GM19463 (cell line): ENCODE measurements around the gene BICDL2.
"Not testable (repeated sequence)": the region's sequence is repeated elsewhere in the genome, so short reads cannot be mapped to it uniquely, and the experiment has no call there.

Experiments
- ATAC-seq: cut with Tn5 transposase; IDR thresholded peaks from one replicate; pipeline ENCODE4 v1.9.1; 2021; ENCODE audit warnings: mild to moderate bottlenecking, moderate library complexity; ENCODE audit not compliant: unreplicated experiment

Gene BICDL2

DNA sequence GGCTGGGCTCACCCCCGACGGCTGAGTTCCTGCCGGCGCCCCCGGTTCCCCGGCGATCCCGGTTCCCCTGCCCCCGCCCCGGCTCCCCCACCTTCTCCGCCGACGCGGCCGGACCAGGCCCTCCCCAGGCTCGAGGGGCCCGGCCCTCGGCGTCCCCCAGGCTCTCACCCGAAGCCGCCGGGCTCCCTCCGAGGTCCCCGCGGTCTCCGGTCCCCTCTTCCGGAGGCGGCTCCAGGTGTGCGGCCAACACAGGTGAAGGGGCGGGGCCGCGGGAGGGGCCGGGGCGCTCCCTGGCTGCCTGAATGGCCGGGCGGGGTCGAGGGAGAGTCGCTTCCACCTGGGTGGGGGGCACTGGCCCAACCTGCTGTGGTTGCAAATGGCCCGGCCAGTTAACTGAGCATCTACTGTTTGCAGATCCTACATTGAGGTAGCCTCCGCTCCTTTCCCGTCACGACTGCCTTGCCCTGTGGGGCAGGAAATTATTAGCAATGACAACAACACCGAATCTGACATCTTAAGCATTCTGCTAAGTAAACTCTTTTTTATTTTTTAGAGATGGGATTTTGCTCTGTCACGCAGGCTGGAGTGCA, at the start of gene BICDL2:
Gene BICDL2, minus strand, starts transcription at position 219 of the 590 bp plus-strand sequence. CDS start 1,448 bp downstream, outside the sequence.
- no peak for ATAC-seq

DNA sequence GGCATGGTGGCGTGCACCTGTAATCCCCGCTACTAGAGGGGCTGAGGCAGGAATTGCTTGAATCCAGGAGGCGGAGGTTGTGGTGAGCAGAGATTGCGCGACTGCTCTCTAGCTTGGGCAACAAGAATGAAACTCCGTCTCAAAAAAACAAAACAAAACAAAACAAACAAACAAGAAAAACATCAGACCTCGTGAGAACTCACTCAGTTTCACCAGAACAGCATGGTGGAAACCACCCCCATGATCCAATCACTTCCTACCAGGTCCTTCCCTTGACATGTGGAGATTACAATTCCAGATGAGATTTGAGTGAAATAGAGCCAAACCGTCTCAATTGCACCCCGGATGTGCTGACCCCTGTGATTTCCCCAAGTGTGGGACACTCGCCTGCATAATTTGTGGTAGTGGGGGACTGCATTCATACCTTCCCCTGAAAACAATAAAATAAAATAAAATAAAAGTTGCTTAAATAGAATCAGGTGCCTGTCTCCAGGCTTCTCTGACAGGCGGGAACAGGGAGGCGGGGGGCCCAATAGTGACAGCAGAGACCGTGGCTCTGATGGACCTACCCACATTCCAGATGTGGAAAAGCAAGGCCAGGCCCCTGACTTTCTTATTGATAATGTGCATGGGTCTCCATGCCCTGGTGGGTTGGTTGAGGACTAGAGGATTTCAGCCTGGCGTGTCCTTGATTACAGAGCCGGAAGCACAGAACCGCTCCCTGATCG, 49.3 kb upstream of the BICDL2 start:
- ATAC-seq, result no peak

- no peak for ATAC-seq
Measured at GRCh38 chr16:3084969-3085670, 48.4 kb upstream of the BICDL2 start.

GRCh38 chr16:3084491-3084890, 47.7 kb upstream of the BICDL2 start:
- no peak for ATAC-seq

DNA sequence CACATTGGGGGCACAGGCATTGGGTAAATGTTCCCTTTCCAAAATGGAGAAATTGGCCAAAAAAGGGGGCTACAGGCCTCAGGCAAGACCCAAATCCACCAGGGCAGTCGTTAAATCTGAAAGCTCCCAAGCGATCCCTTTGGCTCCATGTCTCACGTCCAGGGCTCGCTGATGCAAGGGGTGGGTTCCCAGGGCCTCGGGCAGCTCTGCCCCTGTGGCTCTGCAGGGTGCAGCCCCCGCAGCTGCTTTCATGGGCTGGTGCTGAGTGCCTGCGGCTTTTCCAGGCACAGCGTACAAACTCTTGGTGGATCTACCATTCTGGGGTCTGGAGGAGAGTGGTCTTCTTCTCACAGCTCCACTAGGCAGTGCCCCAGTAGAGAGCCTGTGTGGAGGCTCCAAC, 46.7 kb upstream of the BICDL2 start:
- ATAC-seq, result not testable (repeated sequence)

DNA sequence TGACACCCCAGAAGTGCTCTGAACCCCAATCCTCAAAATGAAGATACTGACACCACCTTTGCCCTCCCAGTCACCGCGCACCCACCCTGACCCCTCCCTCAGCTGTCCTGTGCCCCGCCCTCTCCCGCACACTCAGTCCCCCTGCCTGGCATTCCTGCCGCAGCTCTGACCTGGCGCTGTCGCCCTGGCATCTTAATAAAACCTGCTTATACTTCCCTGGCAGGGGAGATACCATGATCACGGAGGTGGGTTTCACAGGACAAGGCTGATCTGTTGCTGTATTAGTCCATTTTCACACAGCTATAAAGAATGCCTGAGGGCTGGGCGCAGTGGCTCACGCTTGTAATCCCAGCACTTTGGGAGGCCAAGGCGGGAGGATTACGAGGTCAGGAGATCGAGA, 45.2 kb upstream of the BICDL2 start:
- ATAC-seq, result not testable (repeated sequence)

DNA sequence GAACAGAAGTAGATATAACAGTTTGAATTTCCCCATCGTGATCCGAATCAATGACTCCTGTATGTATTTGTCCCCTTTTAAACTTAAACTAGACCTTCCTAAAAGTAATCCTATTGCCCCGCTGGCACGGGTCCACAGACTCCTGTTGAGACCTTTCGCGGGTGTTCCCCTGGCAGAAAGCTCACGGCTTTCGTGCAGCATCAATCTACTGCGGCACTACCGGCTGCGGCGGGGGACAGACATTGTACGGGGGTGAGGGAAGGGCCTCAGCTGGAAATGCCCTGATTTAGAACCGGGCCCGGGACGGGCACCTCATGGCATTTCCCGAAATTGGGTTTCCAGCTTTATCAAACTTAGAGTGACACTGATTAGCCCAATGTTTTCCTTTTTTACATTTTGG, 43.3 kb upstream of the BICDL2 start:
- no peak for ATAC-seq

- no peak for ATAC-seq
Measured at GRCh38 chr16:3076577-3076976, 39.8 kb upstream of the BICDL2 start.

DNA sequence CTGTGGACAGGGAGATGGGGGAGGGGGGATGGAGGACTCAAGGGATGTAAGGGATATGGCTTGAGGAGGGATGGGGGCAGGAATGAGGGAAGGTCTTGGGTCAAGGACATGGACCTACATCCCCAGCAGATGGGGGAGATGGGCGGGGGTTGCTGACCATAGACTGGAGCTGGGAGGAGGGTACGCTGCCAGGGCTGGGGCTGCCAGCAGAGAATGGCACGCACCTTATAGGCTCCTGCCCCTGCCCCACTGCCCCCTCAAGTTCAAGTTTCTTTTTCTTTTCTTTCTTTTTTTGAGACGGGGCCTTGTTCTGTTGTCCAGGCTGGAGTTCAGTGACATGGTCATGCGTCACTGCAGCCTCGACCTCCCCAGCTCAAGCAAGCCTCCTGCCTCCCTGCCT, 39.2 kb upstream of the BICDL2 start:
- not testable (repeated sequence) for ATAC-seq

DNA sequence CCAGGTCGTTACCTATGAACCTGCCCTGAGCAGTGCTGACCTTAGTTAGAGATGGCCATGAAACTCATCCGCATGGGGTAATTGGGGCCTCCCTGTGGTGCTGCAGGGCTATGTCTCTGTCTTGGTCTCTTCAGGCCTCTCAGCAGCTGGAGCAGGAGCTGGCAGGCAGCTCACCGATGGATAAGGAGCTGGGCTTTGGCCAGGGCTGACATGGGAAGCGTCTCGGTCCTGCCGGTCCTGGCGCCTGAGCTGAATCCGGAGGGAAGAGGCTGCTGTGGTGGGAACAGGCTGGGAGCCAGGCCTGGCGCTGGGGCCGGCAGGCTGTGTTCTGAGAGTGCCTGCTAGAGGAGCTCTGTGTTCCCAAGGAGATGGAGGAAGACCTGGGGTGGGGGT, 38.8 kb upstream of the BICDL2 start:
- no peak for ATAC-seq

DNA sequence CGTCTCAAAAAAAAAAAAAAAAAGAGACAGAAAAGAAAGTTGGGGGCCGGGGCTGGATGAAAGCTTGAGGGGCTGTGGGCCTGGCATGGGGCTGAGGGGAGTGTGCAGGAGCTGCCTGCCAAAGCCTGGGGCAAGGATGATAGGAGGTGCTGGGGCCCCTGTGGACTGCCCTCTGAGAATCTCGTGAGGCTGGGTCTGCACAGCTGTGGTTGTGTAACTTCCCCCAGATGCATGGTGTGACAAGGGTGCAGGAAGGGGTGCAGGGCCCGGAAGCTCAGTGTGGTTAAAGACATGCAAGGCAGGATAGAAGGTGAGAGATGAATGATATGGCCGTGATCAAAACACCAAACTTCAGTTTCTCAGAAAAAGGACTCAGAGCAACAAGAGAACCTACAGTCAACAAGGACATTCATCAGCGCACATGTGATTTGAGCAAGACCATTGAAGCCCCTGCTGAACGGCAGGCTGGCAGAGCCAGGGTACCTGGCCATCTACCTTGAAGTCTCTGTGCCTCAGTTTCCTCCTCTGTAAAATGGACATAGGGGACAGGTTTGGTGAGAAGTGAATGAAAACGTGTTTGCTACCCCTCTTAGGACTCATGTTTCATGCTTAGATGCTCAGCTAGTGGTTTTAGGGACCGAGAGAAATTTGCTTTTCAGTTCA, 38.2 kb upstream of the BICDL2 start:
- peak; percentile 74 for ATAC-seq

DNA sequence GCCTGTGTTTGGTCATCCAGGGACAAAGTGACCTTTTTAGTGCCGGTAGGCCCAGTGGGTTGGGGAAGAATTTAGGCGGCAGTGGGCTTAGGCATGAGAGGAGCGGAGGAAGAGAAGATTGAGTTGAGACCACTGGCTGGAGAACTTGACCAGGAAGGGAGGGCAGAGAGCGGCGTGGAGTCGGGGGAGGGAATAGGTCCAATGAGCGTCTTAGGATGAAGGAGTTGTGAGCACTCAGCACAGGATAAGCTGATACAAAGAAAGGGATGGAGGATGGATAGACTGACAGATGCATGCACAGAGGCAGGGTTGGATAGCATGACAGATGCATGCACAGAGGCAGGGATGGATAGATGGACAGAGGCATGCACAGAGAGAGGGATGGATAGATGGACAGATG, 36.7 kb upstream of the BICDL2 start:
- no peak for ATAC-seq

DNA sequence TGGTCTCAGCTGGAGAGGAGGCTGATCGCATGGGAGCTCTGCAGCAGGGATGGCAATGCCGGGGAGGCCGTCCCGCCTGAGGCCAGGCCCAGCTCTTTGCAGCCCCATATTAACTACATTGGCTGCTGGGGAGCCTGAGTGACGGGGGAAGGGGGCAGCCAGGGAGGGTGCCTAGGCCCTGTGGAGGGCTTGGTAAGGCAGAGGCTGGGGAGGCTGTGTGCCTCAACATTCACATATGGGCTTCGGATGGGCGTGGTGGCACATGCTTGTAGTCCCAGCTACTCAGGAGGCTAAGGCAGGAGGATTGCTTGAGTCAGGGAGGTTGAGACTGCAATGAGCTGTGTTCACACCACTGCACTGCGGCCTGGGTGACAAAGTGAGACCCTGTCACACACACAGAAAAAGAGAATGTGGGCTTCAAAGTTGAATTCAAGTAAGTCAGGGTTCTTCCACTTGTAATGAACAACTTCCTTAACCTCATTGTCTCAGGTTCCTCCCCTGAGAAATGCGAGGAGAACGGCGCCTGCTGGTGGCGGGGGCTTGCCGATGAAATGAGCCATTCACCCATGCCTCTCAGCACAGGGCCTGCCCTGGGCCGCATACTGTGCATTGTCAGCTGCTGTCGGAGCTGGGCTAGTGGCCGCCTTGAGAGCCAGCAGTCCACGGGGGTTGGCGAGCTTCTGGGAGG, 36.0 kb upstream of the BICDL2 start:
- ATAC-seq, result not testable (repeated sequence)

DNA sequence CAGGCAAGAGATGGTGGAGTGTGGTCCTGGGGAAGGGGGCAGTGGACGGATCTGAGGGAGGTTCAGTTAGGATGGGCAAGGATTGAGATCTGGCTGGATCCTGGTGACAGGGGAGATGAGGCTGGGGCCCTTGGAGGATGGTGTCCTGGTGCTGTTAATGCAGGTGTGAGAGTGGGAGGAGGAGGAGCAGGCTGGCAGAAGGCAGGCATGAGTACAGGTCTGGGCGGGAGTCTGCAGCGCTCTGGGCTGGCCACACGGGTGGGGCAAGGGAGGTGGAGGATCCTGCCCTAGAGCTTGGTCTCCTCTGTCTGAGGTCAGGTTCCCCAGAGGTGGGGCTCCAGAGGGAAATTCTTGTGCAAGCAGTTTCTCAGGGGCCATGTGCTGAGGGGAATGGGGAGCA, 35.4 kb upstream of the BICDL2 start:
- ATAC-seq, result not testable (repeated sequence)

GRCh38 chr16:3071655-3072054, 34.9 kb upstream of the BICDL2 start:
- no peak for ATAC-seq

- ATAC-seq, result no peak
Measured at GRCh38 chr16:3070608-3071111, 33.9 kb upstream of the BICDL2 start.

DNA sequence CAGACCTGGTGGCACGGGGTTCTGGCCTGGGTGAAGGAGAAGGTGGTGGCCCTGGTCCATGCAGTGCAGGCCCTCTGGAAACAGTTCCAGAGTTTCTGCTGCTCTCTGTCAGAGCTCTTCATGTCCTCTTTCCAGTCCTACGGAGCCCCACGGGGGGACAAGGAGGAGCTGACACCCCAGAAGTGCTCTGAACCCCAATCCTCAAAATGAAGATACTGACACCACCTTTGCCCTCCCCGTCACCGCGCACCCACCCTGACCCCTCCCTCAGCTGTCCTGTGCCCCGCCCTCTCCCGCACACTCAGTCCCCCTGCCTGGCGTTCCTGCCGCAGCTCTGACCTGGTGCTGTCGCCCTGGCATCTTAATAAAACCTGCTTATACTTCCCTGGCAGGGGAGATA, 32.4 kb upstream of the BICDL2 start:
- ATAC-seq, result not testable (repeated sequence)

GRCh38 chr16:3068487-3068886, 31.7 kb upstream of the BICDL2 start:
- no peak for ATAC-seq

DNA sequence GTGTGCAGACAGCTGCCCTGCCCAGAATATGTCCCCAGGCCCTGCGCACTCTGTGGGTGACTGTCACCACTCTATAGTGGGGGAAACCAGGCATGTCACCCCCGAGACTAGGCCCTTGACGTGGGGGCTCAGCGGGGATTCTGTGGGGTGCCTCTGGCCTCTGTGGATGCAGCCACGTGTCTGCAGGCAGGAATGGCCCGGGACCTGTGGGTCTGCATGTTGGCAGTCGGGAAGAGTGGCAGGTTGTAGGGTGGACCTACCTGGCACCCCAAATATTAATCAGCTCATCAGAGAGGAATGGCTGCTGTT, 29.6 kb upstream of the BICDL2 start:
- no peak for ATAC-seq

- peak; percentile 12 for ATAC-seq
Measured at GRCh38 chr16:3065742-3066439, 29.1 kb upstream of the BICDL2 start.
